Activated CD4-positive, alpha-beta T cell treated with anti-CD3 and anti-CD28 coated beads, Interleukin-2, amount 50 U/mL, for 48 hours (primary cell): ENCODE measurements around the gene CEP170B.
"Not testable (repeated sequence)": the region's sequence is repeated elsewhere in the genome, so short reads cannot be mapped to it uniquely, and the experiment has no call there.

Experiments
- DNase-seq, 2 experiments: peaks; one replicate each; pipeline ENCODE4 v3.0.0-alpha.2; 2020

The CEP170B gene

GRCh38 chr14:104919152-104919992 lies 54.3 kb downstream of the CEP170B start:
- DNase-seq: not testable (repeated sequence)

GRCh38 chr14:104919993-104920315 lies 54.9 kb downstream of the CEP170B start:
- no peak for DNase-seq

- DNase-seq: no peak
These were observed 58.8 kb downstream of the CEP170B start for GRCh38 chr14:104923640-104924420.

- no peak for DNase-seq
These were observed 59.5 kb downstream of the CEP170B start, which contains the start of gene PLD4 for GRCh38 chr14:104924421-104925213. Gene PLD4, plus strand, starts transcription at chr14:104924879. Its CDS starts 2,262 bp downstream, at chr14:104927141.

- DNase-seq: no peak
These were observed 60.3 kb downstream of the CEP170B start for GRCh38 chr14:104925214-104925854.

GRCh38 chr14:104925855-104926609 lies 61.0 kb downstream of the CEP170B start:
- no peak for DNase-seq

GRCh38 chr14:104926619-104927431 lies 61.8 kb downstream of the CEP170B start:
- DNase-seq: no peak

- DNase-seq: no peak
These were observed 62.4 kb downstream of the CEP170B start for GRCh38 chr14:104927432-104927816.

- no peak for DNase-seq
These were observed 62.8 kb downstream of the CEP170B start for GRCh38 chr14:104927901-104928300.

GRCh38 chr14:104928391-104929133 lies 63.5 kb downstream of the CEP170B start:
- DNase-seq: no peak

- no peak for DNase-seq
These were observed 64.5 kb downstream of the CEP170B start for GRCh38 chr14:104929268-104930230.

GRCh38 chr14:104930526-104931303 lies 65.6 kb downstream of the CEP170B start:
- DNase-seq: no peak

GRCh38 chr14:104931304-104931770 lies 66.3 kb downstream of the CEP170B start:
- DNase-seq: no peak

GRCh38 chr14:104931771-104932675 lies 67.0 kb downstream of the CEP170B start:
- DNase-seq: no peak

GRCh38 chr14:104932676-104933631 lies 67.9 kb downstream of the CEP170B start:
- DNase-seq: peak; percentile 91 to 92
